ENCODE results near the gene MEIKIN.
A peak's percentile ranks its signal among the peaks of the same experiment; 100 is the strongest.

GRCh38 chr5:131795879-131796792 is 149.3 kb downstream of the MEIKIN start:
- no peak for TF ChIP-seq REST (IDR thresholded peaks at IDR 0.05; ENCODE audit: insufficient read depth in 1 of 2, low read depth in 2 of 2, low read length in 2 of 2)
- no peak for TF ChIP-seq POLR2AphosphoS5 (IDR thresholded peaks at IDR 0.05; ENCODE audit: low read depth, low read length)
- no peak for TF ChIP-seq SIN3A (IDR thresholded peaks at IDR 0.05; ENCODE audit: borderline replicate concordance, insufficient read depth, low read length)
- TF ChIP-seq TAF1 (IDR thresholded peaks at IDR 0.05; ENCODE audit: borderline replicate concordance, insufficient read depth, low read length) = 0 out of 2 replicates have a peak, but pooled peaks have one; percentile 3
- no peak for TF ChIP-seq FOXP2 (optimal IDR thresholded peaks at IDR 0.05; ENCODE audit: borderline replicate concordance, extremely low read depth, extremely low read length, insufficient read depth)
